ENCODE measurements around the gene GALNT2.

GALNT2 gene

GRCh38 chr1:230292689-230293389, 225.8 kb downstream of the GALNT2 start:
- TF ChIP-seq, protein P1, sequence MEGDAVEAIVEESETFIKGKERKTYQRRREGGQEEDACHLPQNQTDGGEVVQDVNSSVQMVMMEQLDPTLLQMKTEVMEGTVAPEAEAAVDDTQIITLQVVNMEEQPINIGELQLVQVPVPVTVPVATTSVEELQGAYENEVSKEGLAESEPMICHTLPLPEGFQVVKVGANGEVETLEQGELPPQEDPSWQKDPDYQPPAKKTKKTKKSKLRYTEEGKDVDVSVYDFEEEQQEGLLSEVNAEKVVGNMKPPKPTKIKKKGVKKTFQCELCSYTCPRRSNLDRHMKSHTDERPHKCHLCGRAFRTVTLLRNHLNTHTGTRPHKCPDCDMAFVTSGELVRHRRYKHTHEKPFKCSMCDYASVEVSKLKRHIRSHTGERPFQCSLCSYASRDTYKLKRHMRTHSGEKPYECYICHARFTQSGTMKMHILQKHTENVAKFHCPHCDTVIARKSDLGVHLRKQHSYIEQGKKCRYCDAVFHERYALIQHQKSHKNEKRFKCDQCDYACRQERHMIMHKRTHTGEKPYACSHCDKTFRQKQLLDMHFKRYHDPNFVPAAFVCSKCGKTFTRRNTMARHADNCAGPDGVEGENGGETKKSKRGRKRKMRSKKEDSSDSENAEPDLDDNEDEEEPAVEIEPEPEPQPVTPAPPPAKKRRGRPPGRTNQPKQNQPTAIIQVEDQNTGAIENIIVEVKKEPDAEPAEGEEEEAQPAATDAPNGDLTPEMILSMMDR (IDR thresholded peaks at IDR 0.05; ENCODE audit: low read depth, low read length), result no peak
- no peak for DNase-seq (ENCODE audit: low read depth in 2 of 2)
- H3K4me3 ChIP-seq (replicated peaks in 1 of 2; ENCODE audit: low read depth in 2 of 2, low read length in 2 of 2), result no peak overlapping the region

GRCh38 chr1:230293390-230293700, 226.3 kb downstream of the GALNT2 start:
- H3K4me3 ChIP-seq (replicated peaks in 1 of 2; ENCODE audit: low read depth in 2 of 2, low read length in 2 of 2), result no peak overlapping the region
- no peak for DNase-seq (ENCODE audit: low read depth in 2 of 2)
- TF ChIP-seq, protein P1 (IDR thresholded peaks at IDR 0.05; ENCODE audit: low read depth, low read length), result no peak

DNA sequence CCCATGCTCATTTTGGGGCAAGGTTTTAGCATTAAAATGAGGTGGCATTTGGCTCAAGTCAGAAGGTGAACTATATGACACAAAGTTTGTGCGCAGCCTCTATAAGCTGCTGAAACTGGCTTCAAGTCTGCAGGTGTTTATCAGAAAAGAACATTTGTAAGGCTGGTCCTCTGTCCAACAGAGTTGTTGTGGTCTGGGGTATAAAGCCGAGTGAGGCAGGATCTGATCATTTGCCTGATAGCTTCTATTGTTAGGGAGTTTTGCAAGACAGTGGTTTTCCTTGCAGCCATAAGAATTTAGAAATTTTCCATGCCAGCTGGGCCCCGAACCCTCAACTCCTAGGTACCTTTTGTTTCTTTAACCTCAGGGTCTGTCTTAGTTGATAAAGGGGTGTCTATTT, 228.3 kb downstream of the GALNT2 start:
- DNase-seq (ENCODE audit: low read depth in 2 of 2), result no peak
- no peak overlapping the region for H3K4me3 ChIP-seq (replicated peaks in 1 of 2; ENCODE audit: low read depth in 2 of 2, low read length in 2 of 2)
- TF ChIP-seq, protein P1 (IDR thresholded peaks at IDR 0.05; ENCODE audit: low read depth, low read length), result no peak

- TF ChIP-seq, protein P1 (IDR thresholded peaks at IDR 0.05; ENCODE audit: low read depth, low read length), result no peak
- H3K4me3 ChIP-seq (replicated peaks in 1 of 2; ENCODE audit: low read depth in 2 of 2, low read length in 2 of 2), result no peak overlapping the region
- DNase-seq (ENCODE audit: low read depth in 2 of 2), result no peak
These were observed 232.4 kb downstream of the GALNT2 start for GRCh38 chr1:230299191-230300006.

DNA sequence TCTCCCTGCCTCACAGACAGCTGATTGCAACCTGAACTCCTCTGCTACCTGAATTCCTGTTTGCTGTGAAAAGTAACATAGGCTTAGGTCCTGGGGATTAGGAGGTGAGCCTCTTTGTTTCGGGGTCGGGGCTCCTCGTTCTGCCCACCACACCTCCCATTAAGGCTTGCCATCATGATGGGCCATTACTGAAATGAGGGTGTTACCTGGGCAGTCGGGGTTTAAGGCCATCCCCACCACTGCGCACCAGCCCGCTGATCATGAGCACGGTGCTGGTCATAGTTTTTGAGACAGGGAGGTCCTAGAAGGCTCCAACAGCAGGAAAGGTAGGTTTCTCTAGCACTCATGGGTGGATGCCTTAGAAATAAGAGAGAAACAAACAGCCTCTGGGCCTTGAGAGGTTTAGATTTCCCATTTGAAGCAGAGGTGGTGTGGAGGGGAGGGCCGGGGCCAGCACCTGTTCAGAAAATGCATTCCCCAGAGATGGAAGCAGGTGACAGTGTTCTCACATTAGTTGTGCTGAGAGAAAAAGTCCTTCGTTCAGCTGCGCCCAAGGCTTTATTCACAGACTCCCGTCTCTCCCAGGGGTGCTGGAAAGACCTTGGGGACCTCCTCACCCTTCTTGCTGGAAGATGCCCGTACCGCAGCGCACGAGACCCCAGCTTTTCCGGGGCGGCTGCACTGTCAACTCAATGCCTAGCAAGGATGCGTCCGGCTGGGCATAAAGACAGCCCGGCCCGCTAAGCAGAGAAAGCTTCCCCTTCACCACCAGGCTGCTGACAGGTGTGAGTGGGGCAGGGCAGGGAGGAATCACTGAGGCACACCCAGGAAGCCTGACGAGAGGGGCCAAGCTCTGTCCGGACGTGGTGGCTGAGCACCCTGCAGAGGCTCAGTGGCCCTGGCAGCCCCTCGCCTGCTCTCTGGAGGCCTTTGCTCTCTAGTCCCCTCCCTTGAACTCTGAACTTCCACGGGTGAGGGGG, 233.6 kb downstream of the GALNT2 start:
- no peak for DNase-seq (ENCODE audit: low read depth in 2 of 2)
- no peak overlapping the region for H3K4me3 ChIP-seq (replicated peaks in 1 of 2; ENCODE audit: low read depth in 2 of 2, low read length in 2 of 2)
- TF ChIP-seq, protein P1 (IDR thresholded peaks at IDR 0.05; ENCODE audit: low read depth, low read length), result no peak

DNA sequence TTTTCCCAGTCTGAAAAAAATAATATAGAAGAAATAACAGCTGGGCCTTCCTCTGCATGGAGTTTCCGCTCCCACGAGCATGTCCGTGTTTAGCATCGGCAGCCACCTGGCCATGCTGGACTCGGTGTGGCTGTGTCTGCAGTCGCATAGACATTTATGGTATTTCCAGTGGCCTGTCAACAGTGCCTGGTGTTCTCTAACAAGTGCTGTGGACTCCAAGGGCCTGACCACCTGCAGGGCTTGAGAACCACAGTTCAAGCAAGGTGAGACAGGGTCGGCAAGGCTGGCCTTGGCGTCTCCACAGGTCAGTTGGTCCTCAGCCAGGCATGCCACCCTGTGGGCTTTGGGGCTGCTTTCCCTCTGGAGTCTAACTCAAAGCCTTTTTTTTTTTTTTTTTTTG, 234.3 kb downstream of the GALNT2 start:
- H3K4me3 ChIP-seq (replicated peaks in 1 of 2; ENCODE audit: low read depth in 2 of 2, low read length in 2 of 2), result no peak overlapping the region
- TF ChIP-seq, protein P1 (IDR thresholded peaks at IDR 0.05; ENCODE audit: low read depth, low read length), result no peak

More for the DNA sequence above, 234.3 kb downstream of the GALNT2 start:
- DNase-seq (ENCODE audit: low read depth in 2 of 2), result no peak
